Neural progenitor cell (in vitro differentiated cells): ENCODE data around the gene VPS37D.
"Not testable (repeated sequence)": the region's sequence is repeated elsewhere in the genome, so short reads cannot be mapped to it uniquely, and the experiment has no call there.

ENCODE experiments used
- CTCF ChIP-seq: fragments of 200-600 bp; sonication (generic); IDR thresholded peaks from 2 replicates; pipeline ENCODE4 v1.5.1; 2017; ENCODE audit warnings: antibody characterized with exemption, mild to moderate bottlenecking
- EZH2 ChIP-seq: fragments of 200-600 bp; sonication (generic); IDR thresholded peaks from 2 replicates; pipeline ENCODE4 v1.6.1; 2017; ENCODE audit warnings: antibody characterized with exemption, mild to moderate bottlenecking, moderate library complexity

DNA sequence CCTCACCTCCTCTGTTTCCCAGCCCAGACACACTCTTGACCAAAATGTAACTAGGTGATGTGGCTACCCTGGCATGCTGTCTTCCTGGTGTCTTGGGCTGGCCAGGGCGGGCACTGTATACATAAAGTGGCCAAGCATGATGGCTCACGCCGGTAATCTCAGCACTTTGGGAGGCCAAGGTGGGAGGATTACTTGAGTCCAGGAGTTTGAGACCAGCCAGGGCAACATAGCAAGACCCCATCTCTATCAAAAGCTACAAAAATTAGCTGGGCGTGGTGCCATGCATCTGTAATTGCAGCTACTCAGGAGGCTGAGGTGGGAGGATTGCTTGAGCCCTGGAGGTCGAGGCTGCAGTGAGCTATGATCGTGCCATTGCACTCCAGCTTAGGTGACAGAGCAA lies 45.7 kb downstream of the VPS37D start:
- TF ChIP-seq CTCF, EZH2: not testable (repeated sequence)
